Cerebellar nuclear complex (tissue), 1 donor: ENCODE measurements around the gene RCCD1.

ENCODE experiments used
- DNase-seq, 2 experiments: peaks; one replicate each; lab custom pipeline; 2025; lab: John Stamatoyannopoulos, UW

The RCCD1 gene

DNA sequence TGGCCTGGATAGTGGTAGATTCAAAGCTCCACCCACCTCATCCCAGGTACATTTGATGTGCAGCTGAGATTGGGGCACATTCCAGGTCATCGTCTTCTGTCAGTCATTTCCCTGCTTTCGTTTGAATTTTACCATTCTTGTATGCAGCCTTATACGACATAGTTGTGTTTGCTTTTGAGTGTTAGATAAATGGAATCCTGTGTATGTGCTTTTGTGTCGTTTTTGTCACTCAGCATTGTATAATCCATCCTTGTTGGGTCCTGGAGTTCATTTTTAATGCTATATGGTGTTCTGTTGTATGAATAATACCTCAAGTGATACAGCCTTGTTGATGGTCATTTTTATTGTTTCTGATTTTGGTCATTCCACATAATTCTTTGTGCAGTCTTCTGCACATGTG, 7.3 kb downstream of the RCCD1 start:
- no peak for DNase-seq

DNA sequence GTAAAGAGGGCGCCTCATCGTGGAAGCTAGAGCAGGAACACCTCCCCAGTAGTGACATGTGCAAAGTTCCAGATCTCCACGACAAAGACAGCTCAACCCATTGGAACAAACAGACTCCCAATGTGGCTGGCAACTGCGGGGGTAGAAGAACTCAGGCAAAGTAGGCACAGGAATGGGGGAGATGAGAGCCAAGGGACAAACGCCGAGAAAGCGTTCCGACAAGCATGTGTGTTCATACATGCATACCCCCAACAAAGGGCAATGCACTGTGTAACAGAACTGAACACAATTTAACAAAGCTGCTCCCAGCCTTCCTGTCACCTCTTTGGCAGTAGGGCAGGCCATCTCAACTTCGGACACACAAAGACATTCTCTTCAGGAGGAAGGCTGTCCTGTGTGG, 11.6 kb downstream of the RCCD1 start:
- DNase-seq: no peak

DNA sequence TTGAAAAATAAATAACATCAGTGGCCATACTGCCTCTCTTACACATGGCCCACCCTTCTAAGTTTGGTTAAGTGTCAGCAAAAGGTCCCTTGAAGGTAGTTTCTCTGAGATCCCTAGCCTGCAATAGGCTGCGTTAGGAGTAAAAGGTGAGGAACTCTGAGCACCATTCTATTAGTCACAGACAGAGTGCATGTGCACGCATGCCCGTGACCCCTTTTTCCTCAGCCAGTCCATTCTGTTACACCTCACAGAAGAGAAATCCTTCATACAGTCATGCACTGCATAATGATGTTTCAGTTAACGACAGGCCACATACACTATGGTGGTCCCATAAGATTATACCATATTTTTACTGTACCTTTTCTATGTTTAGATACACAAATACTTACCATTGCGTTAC, 12.5 kb downstream of the RCCD1 start:
- DNase-seq: no peak

DNA sequence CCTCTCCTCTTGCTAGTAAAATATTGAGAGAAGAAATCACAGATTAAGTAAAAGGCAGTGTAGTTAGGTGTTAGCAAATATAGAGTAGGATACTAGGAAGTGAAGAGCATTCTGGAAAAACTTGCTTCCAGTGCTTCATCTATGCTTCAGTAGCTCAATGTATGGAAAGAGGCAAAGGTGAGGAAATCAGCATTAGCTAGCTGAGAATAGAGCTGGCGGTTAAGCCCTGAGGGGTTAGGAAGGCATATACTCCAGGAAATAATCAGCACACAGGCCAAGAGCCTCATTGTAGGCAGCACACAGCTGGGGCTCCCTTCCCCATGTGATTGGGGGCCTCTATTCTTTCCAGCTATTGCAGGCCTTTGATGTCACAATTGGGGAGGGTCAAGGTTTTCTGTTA, 13.8 kb downstream of the RCCD1 start:
- no peak for DNase-seq

DNA sequence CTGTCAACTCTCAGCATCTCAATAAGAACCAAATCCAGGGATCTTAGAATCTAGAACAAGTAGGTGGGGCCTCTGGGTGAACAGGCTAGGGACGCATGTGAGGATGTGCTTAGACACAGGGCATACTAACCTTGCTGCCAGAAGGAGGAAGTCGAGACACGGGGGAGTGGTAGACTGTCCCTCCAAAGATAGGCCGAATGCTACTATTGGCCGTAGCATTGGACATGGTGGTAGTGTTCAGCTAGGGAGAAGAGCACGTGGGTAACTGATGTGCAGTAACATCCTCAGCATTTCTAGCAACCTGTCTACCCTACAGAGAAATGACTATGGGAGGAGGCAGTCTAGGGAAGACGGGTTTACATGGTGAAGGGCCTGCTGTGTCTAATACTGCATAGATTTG, 15.6 kb downstream of the RCCD1 start:
- no peak for DNase-seq

DNA sequence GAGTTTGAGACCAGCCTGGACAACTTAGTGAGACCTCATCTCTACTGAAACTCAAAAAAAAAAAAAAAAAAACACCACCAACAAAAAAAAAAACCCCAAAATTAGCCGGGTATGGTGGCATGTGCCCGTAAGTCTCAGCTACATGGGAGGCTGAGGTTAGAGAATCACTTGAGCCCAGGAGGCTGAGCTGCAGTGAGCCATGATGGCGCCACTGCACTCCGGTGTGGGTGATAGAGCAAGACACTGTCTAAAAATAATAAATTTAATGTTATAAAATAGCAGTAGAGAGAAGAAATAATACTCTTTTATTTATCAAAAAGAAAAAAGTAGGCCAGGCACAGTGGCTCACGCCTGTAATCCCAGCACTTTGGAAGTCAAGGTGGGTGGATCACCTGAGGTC, 17.4 kb downstream of the RCCD1 start:
- DNase-seq: no peak

DNA sequence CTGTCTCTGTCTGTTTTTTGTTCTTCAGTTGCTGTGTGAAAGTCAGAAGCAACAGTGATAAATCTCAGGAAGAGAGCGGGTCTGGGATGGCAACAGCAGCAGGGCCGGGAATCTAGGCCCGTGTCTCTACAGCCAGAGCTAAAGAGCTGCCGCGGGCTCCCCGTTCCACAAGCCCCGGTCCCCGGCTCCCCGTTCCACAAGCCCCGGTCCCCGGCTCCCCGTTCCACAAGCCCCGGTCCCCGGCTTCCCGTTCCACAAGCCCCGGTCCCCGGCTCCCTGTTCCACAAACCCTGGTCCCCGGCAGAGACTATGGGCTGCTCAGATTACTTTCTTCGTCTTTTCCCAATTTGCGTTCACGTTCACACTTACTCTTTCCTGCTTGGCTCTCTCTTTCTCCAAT, 19.5 kb downstream of the RCCD1 start:
- DNase-seq: no peak

DNA sequence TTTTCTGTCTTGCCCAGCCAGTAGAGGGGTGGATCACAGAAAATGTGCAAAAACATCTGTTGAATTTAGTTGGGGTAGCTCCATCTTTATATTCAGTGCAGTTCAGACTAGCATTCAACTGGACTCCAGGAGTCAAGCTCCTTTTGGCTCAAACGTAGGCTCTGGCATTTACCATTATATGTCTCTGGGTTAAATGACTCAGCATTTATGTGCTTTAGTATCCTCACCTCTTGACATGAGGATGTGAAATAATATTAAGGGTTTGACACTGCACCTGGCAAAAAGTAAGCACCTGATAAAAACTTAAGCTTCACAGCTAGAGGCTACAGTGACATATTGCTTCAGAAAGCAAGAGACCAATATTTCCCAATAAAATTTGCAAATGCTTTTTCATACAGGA, 24.9 kb downstream of the RCCD1 start:
- no peak for DNase-seq

DNA sequence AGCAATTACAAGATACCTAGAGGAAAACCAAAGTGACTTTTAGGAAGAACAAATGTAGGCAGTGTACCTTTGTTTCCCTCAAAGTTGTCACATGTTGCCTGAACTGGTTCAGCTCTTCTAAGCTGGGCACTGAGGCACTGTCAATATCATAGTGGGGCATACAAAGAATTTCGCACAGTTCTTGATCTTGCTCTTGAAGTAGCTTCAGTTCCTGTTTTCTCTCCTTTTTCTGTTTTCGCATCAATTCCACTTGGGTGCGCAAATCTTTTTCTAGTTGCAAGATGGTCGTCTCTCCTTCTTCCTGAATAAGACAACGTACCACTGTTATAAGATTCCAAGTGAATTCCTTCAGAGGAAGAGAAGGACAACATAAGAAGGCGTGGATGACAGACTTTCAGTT, 27.0 kb downstream of the RCCD1 start:
- DNase-seq: no peak

DNA sequence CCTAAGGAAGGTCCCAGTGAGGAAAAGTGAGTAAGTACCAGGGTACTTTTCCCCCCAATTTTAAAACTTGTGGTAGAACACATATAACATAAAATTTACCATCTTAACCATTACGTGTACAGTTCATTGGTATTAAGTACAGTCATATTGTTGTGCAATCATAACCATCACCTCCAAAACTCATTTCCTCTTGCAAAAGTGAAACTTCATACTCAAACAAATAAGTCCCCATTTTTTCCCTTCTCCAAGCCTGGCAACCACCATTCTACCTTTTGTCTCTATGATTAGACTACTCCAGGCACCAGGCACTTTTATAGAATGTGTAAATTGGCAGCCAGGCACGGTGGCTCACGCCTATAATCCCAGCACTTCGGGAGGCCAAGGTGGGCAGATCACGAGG, 27.5 kb downstream of the RCCD1 start:
- no peak for DNase-seq

DNA sequence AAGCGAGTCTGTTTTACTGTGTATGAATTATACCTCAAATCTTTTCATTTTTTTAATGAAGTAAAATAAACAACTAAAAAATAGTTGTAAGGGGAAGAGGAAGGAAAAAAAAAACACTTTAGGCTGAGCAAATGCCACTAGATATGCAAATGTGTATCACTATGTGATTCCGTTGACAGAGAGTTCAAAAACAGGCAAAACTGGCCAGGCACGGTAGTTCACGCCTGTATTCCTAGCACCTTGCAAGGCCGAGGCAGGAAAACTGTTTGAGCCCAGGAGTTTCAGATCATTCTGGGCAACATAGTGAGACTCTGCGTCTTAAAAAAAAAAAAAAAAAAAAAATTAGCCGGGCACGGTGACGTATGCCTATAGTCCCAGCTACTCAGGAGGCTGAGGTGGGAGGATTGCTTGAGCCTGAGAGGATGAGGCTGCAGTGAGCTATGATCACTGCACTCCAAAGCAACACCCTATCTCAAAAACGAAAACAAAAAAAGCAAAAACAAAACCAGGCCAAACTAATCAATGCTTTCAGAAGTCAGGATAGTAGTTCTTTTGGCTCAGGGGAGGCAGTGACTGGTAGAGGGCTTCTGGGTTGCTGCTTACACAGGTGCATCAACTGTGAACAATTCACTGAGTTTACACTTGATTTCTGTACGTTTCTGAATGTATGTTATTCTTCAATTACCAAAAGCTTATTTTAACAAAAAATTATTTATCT, 32.3 kb downstream of the RCCD1 start:
- no peak for DNase-seq

DNA sequence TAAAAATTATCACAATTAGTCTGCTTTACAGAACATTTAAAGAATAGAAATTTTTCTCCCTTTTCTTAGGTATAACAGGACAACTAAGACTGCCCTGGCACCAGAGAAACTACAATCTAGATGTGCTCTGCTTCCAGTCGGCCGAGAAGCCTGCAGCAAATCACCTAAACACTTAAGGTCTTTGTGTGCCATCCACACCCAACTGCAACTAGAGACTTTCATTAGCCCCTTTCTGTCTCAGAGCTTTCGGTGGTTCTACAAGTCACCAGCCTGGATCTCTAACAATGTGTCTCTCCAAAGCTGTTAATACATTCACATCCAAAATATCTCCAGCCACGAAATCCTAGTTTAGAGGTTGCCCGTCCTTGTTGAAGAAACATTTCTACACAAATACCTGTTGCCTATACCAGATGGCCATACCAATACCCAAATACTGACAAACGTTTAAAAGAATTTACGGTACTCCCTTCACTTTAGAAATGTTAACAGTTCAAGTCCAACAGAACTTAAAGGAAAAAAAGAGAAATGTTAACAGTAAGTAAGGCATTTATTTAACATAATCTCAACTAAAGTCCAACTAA, 33.0 kb downstream of the RCCD1 start:
- DNase-seq: no peak

DNA sequence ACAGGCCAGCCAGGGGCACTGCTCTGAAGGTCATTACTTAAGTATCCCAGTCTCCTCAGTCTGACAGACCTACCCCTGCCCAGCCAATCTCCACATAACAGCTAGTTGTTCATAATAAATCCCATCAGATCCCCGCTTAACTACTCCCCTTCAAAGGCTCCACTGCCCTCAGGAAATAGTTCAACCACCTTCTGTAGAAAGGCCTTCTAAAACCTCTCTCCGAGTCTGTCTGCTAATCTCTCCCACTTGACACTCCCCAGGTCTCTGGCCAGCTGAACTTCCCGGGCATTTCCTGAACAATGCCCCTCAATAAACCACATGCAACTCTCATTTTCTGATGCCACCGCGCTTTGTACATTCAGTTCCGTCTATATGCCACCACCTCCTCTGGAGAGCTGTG, 33.6 kb downstream of the RCCD1 start:
- DNase-seq: no peak

DNA sequence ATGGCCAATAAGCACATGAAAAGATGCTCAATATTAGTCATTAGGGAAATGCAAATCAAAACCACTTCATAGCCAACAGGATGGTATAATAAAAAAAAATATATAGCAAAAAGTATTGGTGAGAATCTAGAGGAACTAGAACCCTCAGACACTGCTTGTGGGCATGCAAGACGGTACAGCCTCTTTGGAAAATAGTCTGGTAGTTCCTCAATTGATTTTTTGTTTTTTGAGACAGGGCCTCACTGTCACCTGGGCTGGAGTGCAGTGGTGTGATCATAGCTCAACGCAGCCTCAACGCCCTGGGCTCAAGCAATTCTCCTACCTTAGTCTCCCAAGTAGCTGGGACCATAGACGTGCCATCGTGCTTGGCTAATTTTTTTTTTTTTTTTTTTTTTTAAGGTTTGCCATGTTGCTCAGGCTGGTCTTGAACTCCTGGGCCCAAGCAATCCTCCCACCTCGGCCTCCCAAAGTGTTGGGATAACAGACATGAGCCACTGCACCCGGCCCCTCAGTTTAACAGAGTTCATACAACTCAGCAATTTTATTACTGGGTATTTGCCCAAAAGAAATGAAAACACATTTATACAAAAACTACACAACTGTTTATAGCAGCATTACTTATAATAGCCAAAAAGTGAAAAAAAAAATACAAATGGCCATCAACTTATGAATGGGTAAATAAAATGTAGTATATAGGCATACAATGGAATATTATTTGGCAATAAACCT, 34.5 kb downstream of the RCCD1 start:
- DNase-seq: no peak

DNA sequence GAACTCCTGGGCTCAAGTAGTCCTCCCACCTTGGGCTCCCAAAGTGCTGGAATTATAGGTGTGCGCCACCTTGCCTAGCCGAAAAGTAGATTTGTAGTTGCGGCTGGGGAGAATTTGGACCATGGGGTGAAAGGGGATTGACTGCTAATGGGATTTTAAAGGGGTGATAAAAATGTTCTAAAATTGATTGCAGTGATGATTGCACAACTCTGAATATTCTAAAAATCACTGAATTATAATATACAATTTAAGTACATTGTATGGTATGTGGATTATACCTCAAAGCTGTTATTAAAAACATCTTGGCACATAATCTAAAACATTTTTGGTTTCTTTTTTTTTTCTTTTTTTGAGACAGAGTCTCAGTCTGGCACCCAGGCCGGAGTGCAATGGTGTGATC, 35.8 kb downstream of the RCCD1 start:
- no peak for DNase-seq

DNA sequence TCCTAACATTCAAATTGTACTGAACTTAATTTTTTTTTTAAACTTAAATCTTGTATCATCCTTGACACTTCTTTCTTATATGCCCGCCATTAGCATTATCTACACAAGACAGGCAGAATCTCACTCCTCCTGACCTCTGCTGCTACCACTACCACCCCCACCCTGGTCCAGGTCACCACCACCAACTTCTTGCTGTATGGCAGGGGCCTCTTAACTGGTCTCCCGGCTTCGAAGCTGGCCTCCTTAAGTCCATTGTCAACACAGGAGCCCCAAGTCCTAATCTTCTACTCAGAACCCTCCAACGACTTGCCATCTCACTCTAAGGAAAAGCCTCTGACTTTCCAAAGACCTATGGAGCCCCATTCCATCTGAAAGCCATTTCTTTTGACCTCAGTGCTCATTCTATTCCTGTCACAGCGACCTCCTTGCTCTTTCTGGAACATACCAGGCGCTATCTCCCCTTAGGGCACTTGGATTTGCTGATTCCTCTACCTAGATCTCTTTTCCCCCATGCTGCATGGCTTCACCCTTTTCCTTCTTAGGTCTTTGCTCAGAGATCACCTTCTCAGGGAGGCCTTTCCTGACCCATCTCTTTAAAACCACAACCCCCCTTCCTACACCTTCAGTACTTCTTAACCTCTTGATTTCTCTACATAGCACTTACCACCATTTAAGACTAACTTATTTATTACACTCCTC, 37.1 kb downstream of the RCCD1 start:
- no peak for DNase-seq

DNA sequence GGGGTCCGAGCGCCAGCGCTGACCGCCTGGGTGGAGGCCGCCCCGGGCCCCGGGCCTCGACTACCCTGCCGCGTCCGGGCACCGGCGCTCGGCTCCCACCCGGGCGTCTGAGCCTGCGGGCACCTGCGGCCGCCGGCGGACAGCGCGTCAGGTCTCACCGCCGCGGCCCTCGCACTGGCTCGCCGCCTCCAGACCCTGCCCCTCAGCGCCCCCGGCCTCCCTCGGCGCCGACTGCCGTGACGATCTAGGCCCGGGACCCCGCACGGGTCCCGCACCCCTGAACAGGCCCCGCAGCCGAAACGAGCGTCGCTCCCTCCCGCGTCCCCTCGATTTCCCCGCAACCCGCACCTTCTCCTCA, 39.4 kb downstream of the RCCD1 start:
- no peak for DNase-seq

DNA sequence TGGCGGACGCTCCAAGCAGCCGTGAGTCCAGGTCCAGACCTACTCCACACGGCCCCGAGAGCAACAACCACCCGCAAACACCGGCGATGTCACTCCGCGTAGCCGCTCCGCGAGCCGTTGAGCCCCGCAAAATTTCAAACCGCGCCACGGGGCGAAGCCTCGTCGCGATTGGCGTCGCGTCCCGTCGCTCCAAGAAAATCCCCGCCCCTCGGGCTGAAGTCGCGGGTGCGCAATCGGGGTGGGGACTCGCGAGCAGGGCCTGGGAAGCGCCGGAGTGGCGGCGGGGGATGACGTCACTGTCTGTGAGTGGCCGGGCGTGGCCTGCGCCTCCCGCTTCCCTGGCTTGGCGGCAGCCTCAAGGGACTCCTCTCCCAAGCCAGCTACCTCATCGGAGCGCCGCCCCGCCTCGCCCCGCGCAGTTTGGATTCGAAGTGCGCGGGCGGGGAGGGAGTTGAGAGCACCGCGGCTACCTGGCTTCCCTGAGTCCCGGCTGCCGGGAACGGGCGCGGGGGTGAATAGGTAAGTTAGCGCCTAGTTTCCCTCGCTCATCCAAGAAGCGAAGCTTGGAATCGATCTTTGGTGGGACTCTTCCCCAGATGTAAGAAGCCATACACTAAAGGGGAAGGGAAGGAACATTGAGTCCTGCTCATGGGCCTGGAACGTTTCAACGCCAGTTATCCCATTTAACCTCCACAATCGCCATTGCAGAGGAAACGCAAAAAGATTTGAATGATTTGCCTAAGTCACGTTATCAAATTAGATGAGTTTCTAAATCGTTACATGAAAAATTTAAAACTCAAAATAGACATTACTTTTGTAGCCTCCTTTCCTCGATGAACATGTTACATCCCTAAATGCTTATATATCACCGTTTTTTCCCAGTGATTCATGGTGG, 40.0 kb downstream of the RCCD1 start, which contains the start of gene PRC1:
Gene PRC1, minus strand, starts transcription at position 119 of the 895 bp plus-strand sequence. Its CDS starts 118 bp downstream, at position 1.
- peak; percentile 86 to 96 for DNase-seq

DNA sequence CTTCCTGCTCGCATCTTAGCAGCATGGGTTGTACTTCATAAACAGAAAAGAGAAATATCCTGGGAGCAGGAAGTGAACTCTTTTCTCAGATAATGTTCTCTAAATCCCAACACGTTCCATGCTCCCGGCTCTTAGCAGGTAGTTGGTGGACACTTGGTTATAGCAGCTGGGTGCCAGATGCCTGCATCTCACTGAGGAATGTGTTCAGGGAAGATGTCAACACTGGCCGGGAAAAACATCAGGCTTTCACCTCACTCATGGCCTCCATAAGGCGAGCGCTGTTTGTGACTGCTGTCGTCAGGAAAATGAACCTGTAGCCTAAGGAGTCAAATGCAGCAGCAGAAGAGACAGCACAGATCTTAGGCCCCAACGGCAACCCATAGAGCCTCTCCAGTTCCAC, 44.1 kb downstream of the RCCD1 start:
- DNase-seq: no peak

DNA sequence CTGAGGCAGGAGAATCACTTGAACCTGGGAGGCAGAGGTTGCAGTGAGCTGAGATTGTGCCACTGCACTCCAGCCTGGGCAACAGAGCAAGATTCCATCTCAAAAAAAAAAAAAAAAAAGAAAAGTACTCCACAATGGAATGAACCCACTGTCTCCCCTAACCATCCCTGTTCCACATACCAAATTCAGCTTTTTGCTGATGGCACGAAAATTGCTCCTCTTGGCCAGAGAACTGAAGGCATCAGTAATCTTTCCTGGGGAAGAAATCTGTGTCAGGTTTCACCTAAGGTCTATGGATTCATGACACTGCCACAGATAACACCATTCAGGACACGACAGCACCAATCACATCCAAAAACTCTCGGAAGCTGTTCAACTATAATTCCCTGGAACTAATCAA, 46.5 kb downstream of the RCCD1 start:
- DNase-seq: no peak

DNA sequence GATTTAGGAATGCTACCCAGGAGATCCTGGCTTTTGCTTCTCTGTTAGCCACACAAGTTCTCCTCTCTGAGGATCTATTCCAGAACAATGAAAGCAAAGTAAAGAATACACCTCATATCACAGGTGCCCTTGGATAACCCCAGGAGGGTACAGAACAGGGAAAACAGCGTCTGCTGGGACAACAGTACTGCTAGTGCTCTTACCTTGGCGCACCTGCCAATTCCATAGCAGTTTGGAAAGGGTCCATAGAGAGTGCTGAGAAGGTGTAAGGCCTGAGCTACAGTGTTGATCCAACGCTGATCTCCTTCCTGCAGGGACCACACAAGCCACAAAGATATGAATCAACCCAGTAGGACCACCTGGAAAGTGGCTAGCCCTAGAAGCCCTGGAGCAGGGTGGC, 52.6 kb downstream of the RCCD1 start:
- no peak for DNase-seq
